OCI-LY1 (cell line): ENCODE measurements around the gene HDGFL3.

ENCODE experiments used
- EZH2 ChIP-seq: fragments of 200-600 bp; sonication (generic), shearing (Covaris generic); IDR thresholded peaks from 2 replicates; pipeline ENCODE4 v1.8.0; 2017; ENCODE audit warnings: borderline replicate concordance, mixed run types, mild to moderate bottlenecking, antibody characterized with exemption, low read length, moderate library complexity, mixed read lengths
- TF ChIP-seq, protein P1 (sequence below): fragments of 200-600 bp; sonication (generic), shearing (Covaris generic); IDR thresholded peaks from 2 replicates; pipeline ENCODE4 v1.5.1; 2017; ENCODE audit warnings: mild to moderate bottlenecking, antibody characterized with exemption, low read length, moderate library complexity, mixed read lengths

DNA sequence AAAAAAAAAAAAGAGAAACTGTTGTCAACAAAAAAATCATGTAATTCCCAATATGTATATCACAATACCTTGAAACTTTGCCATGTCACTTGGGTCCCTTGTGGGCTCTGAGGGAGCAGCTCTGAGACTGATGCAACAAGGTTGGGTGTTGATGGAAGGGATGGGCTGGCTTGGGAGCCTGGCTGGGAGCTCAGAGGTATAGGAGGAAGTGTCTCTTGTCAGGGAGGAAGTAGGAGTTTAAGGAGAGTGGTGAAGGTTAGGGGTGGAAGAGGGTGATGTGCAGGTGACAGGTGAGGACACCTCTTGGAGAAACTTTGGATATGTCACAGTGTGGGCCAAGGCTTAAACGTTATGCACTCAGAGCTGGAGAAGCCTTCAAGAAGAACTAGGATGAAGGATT is 102.2 kb downstream of the HDGFL3 start:
- TF ChIP-seq, protein P1, sequence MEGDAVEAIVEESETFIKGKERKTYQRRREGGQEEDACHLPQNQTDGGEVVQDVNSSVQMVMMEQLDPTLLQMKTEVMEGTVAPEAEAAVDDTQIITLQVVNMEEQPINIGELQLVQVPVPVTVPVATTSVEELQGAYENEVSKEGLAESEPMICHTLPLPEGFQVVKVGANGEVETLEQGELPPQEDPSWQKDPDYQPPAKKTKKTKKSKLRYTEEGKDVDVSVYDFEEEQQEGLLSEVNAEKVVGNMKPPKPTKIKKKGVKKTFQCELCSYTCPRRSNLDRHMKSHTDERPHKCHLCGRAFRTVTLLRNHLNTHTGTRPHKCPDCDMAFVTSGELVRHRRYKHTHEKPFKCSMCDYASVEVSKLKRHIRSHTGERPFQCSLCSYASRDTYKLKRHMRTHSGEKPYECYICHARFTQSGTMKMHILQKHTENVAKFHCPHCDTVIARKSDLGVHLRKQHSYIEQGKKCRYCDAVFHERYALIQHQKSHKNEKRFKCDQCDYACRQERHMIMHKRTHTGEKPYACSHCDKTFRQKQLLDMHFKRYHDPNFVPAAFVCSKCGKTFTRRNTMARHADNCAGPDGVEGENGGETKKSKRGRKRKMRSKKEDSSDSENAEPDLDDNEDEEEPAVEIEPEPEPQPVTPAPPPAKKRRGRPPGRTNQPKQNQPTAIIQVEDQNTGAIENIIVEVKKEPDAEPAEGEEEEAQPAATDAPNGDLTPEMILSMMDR = no peak
- TF ChIP-seq EZH2 = no peak
